SH-SY5Y (cell line): ENCODE data around the gene PRRX1.

ENCODE experiments used
- GATA2 ChIP-seq: IDR thresholded peaks from 2 replicates; pipeline ENCODE4 v1.6.1; 2011; ENCODE audit warnings: mild to moderate bottlenecking, low read depth, low read length
- GATA3 ChIP-seq: IDR thresholded peaks from 2 replicates; pipeline ENCODE4 v1.6.1; 2011; ENCODE audit warnings: low read depth, mild to moderate bottlenecking, low read length, moderate library complexity

DNA sequence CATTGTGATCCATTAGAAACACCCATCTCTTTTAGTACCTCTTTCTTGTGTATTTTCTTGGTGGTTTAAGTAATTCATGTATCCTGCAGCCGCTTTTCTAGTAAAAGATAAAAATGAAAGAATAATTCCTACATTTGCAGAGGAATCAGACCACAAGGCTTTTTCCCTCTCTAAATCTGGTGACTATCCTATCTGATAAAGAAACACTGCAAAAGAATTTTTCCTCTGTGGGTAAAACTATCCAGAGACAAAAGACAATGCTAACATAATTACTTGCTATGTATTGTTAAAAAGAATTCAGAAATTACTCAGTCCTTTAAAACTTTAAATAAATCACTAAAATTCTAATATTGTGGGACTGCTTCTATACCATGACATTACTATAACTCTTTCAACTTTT lies 51.0 kb downstream of the PRRX1 start:
- TF ChIP-seq GATA2 (no peak), GATA3 (no peak)
